HG03196 (cell line): Measurements from ENCODE around the gene GLTP.
"Not testable (repeated sequence)": the region's sequence is repeated elsewhere in the genome, so short reads cannot be mapped to it uniquely, and the experiment has no call there.

ENCODE experiments used
- ATAC-seq: cut with Tn5 transposase; IDR thresholded peaks from one replicate; pipeline ENCODE4 v1.9.1; 2021; ENCODE audit not compliant: unreplicated experiment

GLTP gene

GRCh38 chr12:109905301-109905700, 25.0 kb upstream of the GLTP start:
- no peak for ATAC-seq

DNA sequence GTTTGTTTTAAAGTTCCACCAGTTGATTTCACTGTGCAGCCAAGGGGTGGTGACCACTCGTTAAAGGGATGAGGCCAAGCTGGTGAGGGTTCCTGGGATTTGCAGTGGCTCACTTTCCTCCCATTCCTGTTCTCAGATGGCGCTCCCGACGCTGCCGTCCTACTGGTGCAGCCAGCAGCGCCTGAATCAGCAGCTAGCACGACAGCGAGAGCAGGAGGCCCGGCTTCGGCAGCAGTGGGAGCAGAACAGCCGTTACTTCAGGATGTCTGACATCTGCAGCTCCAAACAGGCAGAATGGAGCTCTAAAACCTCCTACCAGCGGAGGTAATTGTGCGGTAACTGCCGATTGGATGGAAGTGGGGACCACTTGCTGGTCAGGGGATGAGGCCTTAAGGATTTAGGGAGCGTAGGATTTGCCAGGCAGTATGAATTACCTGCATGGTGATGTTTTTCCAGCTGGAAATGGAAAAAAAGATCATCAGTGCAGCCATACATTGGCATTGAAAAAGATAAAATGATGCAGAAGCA, 22.6 kb upstream of the GLTP start:
- ATAC-seq: no peak

DNA sequence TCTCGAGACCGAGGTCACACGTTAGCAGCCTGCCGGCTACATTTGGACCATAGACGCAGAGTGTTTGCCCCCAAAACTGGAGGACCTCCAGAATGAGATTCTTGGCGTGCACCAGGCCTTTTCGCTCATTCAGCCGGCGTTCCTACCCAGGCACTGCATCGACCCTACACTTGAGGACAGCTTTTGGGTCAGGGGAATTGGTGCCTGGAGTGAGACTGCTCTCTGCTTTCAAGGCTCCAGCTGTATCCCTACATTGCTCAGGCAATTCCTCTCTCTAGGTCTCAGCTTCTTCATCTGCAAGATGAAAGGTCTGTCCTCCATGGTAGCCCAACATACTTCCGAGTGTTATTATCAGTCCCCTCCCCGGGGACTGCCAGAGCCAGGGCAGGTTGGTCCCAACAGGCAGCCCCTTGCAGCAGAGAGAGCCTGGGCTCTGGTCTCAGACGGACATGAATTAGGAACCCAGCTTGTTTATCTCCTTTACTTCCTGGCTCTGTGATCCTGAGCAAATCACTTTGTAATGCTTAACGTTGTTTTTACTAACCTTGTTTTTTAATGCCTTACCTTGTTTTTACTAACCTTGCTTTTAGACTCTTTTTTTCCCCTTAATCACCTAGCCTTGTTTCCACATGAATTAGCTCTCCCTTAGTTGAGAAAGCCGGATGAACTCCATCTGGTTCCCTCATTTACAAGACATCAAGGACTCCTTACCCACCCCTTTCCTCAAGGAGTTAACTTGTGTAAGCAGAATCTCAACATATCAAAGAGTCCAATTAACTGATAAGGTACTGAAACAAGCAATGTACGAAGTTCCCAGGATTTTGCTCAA, 20.6 kb upstream of the GLTP start:
- ATAC-seq: peak; percentile 4

DNA sequence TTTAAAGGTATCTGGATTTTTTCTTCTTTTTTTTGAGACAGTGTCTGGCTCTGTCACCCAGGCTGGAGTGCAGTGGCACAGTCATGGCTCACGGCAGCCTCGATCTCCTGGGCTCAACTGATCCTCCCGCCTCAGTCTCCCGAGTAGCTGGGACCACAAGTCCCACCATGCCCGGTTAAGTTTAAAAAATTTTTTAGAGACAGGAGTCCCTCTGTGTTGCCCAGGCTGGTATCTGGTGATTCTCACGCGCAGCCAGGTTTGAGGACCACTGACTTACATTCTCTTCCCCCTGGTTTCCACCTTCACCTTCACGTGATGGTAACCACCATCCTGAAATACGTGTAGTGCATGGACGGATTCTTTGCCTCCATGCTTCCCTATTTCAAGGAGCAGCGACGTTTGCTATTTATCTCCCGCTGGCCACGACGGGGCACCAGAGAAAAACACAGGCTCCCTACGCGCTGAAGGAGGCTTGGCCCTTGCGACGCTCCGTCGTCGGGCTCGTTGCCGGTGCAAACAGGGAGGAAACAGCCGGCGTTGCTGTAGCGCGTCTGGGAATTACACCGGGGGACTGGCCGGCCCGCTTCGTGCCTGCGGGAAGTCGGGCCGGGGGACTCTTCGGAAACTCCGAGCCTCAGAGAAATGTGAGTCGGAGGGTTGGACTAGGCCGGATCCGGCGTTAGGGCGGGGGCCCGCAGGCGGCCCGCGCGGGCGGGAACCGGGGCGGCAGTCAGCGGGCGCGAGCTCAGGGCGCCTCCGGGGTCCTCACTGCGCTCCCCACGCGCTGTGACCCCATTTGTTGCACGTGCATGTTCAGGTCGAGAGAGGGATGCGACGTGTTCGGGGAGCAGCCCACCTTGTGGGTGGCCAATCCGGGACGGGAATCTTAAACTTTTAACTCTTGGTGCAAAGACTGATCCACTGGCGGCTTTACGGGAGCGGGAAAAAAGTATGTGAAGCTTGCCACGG, 19.7 kb upstream of the GLTP start, which contains the start of gene TCHP:
TSS of gene TCHP (plus strand) at position 492 of the 969 bp plus-strand sequence. CDS start 2,753 bp downstream, outside the sequence.
- ATAC-seq: peak; percentile 69

DNA sequence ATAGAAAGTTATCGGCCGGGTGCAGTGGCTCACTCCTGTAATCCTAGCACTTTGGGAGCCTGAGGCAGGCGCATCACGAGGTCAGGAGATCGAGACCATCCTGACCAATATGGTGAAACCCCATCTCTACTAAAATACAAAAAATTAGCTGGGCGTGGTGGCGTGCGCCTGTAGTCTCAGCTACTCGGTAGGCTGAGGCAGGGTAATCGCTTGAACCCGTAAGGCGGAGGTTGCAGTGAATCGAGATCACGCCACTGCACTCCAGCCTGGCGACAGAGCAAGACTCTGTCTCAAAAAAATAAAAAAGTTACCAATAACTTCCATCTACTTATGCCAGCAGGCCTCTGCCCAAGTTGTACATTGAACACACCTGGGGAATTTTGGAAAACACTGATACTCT, 19.0 kb upstream of the GLTP start:
- not testable (repeated sequence) for ATAC-seq

- no peak for ATAC-seq
These were observed 16.7 kb upstream of the GLTP start for GRCh38 chr12:109897029-109897428.

DNA sequence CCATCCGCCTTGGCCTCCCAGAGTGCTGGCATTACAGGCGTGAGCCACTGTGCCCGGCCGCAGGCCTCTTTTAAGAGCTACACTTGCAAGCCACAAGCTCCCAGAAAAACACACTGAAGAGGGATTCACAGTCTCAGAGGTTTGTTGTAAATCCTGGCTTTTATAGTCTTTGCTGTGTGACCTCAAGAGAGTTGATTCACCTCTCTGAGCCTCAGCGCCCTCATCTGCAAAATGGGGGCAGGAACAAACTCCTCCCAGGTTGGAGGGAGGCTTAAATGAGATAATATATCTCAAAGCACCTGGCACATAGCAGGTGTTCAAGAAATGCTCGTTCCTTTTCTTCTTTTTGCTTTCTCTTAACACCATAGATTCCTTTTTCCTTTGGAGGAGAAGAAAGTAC, 15.8 kb upstream of the GLTP start:
- ATAC-seq: no peak

DNA sequence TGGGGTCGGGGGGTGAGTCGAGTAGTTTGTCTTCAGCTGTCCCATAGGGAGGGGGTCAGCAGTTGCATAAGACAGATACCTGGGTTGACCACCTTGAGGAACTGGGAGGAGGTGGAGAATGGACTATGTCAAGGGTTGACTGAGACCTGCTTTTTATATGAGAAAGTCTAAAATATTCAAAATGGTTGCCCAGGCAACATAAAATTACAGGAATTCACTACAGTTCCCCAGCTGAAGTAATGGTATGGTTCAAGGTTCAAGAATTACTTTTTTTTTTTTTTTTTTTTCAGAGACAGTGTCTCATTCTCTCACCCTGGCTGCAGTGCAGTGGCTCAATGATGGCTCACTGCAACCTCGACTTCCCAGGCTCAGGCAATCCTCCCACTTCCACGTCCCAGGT, 14.6 kb upstream of the GLTP start:
- ATAC-seq: no peak

- ATAC-seq: no peak
These were observed 13.1 kb upstream of the GLTP start for GRCh38 chr12:109893261-109893995.

- ATAC-seq: peak; percentile 60
These were observed 12.4 kb upstream of the GLTP start for GRCh38 chr12:109892748-109893147.

GRCh38 chr12:109892165-109892715, 11.9 kb upstream of the GLTP start:
- ATAC-seq: no peak

DNA sequence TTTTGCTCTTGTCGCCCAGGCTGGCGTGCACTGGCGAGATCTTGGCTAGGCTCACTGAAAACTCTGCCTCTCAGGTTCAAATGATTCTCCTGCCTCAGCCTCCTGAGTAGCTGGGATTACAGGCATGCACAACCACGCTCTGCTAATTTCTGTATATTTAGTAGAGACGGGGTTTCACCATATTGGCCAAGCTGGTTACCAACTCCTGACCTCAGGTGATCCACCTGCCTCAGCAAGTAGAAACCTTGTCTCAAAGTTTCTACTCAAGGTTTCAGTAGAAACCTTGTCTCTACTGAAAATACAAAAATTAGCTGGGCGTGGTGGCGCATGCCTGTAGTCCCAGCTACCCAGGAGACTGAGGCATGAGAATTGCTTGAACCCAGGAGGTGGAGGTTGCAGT, 11.4 kb upstream of the GLTP start:
- not testable (repeated sequence) for ATAC-seq

GRCh38 chr12:109890620-109891170, 10.4 kb upstream of the GLTP start:
- no peak for ATAC-seq

DNA sequence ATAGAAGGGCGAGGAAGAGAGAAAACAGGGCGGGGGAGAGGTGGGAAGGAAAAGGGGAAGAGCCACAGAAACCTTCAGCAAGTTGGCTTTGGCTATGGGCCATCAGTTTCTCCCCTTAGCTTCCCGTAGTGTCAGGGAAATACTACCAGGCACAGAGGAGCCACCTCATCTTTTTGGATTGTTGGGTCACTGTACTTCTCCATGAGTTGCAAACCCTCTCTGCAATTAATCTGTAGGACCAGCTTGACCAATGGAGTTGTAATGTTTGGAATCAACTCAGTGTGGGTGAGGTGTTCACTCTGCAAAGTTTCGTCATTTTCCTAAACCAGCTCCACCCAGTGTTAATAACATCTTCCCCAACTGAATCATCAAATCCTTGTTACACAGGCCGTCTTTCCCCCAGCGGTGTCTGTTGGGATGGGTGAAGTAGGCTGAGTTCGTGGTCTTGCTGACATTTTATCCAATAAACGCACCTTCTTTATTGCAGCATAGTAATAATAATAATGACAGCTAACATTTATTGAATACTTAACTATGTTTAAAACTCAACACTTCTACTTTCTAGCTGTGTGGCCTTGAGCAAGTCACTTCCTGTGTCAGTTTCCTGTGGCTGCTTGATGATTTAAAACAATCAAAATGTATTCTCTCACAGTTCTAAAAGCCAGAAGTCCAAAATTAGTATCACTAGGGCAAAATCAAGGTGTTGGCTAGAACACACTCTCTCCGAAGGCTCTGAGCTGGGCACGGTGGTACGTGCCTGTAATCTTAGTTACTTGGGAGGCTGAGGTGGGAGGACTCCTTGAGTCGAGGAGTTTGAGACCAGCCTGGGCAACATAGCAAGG, 8.1 kb upstream of the GLTP start:
- ATAC-seq: no peak

GRCh38 chr12:109885616-109886015, 5.3 kb upstream of the GLTP start:
- ATAC-seq: no peak

- ATAC-seq: no peak
These were observed 3.1 kb upstream of the GLTP start for GRCh38 chr12:109883461-109883860.

DNA sequence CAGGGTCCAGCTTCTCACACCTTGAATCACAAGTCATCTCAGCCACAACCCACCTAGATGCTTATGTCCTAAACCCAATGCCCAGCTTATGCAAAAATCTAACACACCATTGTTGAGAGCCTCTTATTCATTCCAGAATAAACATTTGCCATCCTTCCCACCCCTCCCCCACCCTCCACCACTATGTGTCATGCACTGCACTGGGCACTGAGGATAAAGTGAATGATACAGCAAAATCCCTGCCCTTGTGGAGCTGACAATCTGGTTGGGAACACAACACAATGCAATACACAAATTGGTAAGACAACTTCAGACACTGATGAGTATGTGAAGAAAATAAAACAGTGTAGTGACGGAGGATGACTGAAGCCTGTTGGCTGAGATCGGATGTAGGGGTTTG, 1.4 kb upstream of the GLTP start:
- ATAC-seq: no peak

GRCh38 chr12:109880938-109881337, 597 bp upstream of the GLTP start:
- no peak for ATAC-seq

DNA sequence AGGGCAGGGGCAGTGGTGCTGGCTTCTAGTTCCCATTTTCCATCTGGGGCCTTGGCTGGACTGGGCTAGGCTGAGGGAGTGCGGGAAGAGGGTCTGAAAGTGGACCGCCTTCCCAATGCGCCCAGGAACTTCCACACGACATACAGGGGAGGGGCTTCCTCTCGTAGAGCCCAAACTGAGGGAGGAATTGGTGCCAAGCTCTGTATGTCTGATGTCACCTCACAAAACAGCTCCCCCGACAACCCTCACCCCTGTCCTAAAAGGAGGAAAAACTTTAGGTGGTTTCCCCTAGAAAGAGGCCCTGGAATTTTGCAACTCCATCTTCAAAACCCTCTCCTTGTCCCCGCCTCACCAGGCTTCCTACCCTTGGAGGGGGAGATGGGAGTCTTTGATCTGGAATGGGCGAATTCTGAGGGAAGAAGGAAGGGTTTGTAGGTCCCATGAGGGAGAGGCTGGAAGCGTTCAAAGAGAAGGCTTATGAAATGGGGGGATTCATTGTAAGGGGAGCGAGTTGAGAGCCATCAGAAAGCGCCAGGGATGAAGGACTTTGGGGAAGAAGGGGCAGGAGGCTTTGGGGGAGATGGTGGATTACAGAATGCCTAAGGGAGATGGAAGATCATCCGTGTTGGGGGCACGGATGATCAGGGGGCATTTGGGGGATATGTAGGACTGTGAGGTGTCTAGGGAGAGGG, 844 bp downstream of the GLTP start:
- ATAC-seq: no peak
